Measurements from ENCODE around the gene FRMD4A.

DNA sequence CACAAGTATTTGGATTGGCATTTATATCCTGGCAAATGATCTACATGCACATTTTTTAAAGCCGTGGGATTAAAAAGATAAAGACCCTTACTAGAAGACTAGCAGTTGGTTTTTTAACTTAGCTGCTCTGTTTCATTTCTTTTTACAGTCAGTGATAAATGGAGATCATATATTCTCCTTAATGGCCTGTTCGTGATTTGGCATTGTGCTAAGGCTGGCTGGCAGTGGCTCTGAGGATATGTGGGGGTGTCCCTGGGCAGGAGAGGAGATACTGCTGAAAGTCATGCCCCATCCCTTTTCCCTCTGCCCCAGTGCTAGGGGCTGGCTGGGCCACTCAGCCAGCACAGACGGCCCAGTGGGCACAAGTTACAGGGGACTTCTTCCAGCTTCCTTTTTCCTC, 402.3 kb downstream of the FRMD4A start:
- TF ChIP-seq EP300 (IDR thresholded peaks at IDR 0.05; ENCODE audit: low read depth) (no peak), POLR2A (IDR thresholded peaks at IDR 0.05) (no peak), POLR2AphosphoS5 (IDR thresholded peaks at IDR 0.05) (no peak)
- TF ChIP-seq, protein P1, sequence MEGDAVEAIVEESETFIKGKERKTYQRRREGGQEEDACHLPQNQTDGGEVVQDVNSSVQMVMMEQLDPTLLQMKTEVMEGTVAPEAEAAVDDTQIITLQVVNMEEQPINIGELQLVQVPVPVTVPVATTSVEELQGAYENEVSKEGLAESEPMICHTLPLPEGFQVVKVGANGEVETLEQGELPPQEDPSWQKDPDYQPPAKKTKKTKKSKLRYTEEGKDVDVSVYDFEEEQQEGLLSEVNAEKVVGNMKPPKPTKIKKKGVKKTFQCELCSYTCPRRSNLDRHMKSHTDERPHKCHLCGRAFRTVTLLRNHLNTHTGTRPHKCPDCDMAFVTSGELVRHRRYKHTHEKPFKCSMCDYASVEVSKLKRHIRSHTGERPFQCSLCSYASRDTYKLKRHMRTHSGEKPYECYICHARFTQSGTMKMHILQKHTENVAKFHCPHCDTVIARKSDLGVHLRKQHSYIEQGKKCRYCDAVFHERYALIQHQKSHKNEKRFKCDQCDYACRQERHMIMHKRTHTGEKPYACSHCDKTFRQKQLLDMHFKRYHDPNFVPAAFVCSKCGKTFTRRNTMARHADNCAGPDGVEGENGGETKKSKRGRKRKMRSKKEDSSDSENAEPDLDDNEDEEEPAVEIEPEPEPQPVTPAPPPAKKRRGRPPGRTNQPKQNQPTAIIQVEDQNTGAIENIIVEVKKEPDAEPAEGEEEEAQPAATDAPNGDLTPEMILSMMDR (IDR thresholded peaks at IDR 0.05), result no peak
